Panc1 (cell line): ENCODE results near the gene MAP7. TPM values are rescaled to one million over a fixed set of nuclear protein-coding genes. Genes with fewer than 3 reads are reported as not detected.

Source experiments
- ATAC-seq: fragments of 200-7000 bp; cut with Tn5 transposase; 2 replicates; pipeline ENCODE4 v1.9.1; 2020; ENCODE audit warnings: mild to moderate bottlenecking, moderate library complexity
- BruUV-seq: library from RNA; stranded (reverse); fragments of 400-500 nt; replicated peaks from 2 replicates; lab custom pipeline; 2021; lab: Mats Ljungman, UMichigan
- CTCF ChIA-PET: fragments of 300-600 bp; sonication (Branson Sonifier 250); formaldehyde crosslinking; loops from one replicate; lab custom pipeline; 2022; ENCODE audit warnings: antibody characterized with exemption; lab: Charles Lee
- POLR2A ChIA-PET: fragments of 300-600 bp; sonication (Branson Sonifier 250); formaldehyde crosslinking; loops from one replicate; lab custom pipeline; 2022; ENCODE audit warnings: antibody characterized with exemption; lab: Charles Lee
- DNase-seq: peaks from one replicate; pipeline ENCODE4 v3.0.0-alpha.2; 2010; ENCODE audit warnings: low read depth, low spot score
- H3K27ac ChIP-seq: 2 replicates; pipeline ENCODE4 v1.5.1; 2011; ENCODE audit warnings: mild to moderate bottlenecking, low read length, inconsistent platforms
- H3K27me3 ChIP-seq: fragments of 200-500 bp; sonication (Bioruptor generic); 2 replicates; pipeline ENCODE4 v1.6.0; 2014; ENCODE audit warnings: low read length, inconsistent platforms; ENCODE audit not compliant: control insufficient read depth, insufficient read depth
- H3K36me3 ChIP-seq: fragments of 200-500 bp; sonication (Bioruptor generic); 2 replicates; pipeline ENCODE4 v1.5.1; 2014; ENCODE audit warnings: inconsistent platforms, mild to moderate bottlenecking, low read length, moderate library complexity; ENCODE audit not compliant: control insufficient read depth, insufficient read depth
- H3K4me1 ChIP-seq: 2 replicates; pipeline ENCODE4 v1.5.1; 2011; ENCODE audit warnings: inconsistent platforms, mild to moderate bottlenecking, low read length, moderate library complexity; ENCODE audit not compliant: control insufficient read depth, insufficient read depth
- H3K4me3 ChIP-seq, 2 experiments: 2 replicates each; pipeline ENCODE4 v1.5.1; 2011 to 2012; ENCODE audit warnings: low read depth in 2 of 2, low read length in 2 of 2, mild to moderate bottlenecking in 2 of 2, inconsistent platforms in 1 of 2, moderate library complexity in 1 of 2
- H3K9me3 ChIP-seq: fragments of 200-500 bp; sonication (Bioruptor generic); 2 replicates; pipeline ENCODE4 v1.5.1; 2014; ENCODE audit warnings: low read depth, mild to moderate bottlenecking, inconsistent platforms, low read length, moderate library complexity; ENCODE audit not compliant: control insufficient read depth, insufficient read depth
- POLR2AphosphoS5 ChIP-seq: IDR thresholded peaks from 2 replicates; pipeline ENCODE4 v1.6.1; 2012; ENCODE audit warnings: mild to moderate bottlenecking, low read depth, low read length, moderate library complexity
- SIN3A ChIP-seq: IDR thresholded peaks from 2 replicates; pipeline ENCODE4 v1.6.1; 2012; ENCODE audit warnings: low read depth, mild to moderate bottlenecking, low read length, moderate library complexity, borderline replicate concordance; ENCODE audit not compliant: insufficient read depth
- TCF7L2 ChIP-seq: IDR thresholded peaks from 2 replicates; pipeline ENCODE4 v1.6.1; 2011; ENCODE audit warnings: mild to moderate bottlenecking, low read depth, low read length, inconsistent platforms
- in situ Hi-C: cut with HindIII; loops from 2 replicates; pipeline ENCODE4 v1.10.0; 2016; ENCODE audit warnings: low sequenced_read_pairs, low pct_unique_long_range_greater_than_20kb
- intact Hi-C: fragments of 100-400 bp; cut with micrococcal nuclease; formaldehyde crosslinking; loops from one replicate; pipeline ENCODE4 v1.10.0; 2022; ENCODE audit not compliant: unreplicated experiment
- total RNA-seq: library from RNA; stranded (reverse); gene quantifications from one replicate; pipeline ENCODE4 v1.2.1, GENCODE V29; 2021; ENCODE audit not compliant: unreplicated experiment
- TF ChIP-seq, protein P1 (sequence below), 2 experiments: IDR thresholded peaks; 2 replicates each; pipeline ENCODE4 v1.6.1; 2011 to 2012; ENCODE audit warnings: low read depth in 2 of 2, control low read depth in 1 of 2, low read length in 1 of 2, mild to moderate bottlenecking in 1 of 2, moderate library complexity in 1 of 2; ENCODE audit not compliant: insufficient read depth in 1 of 2
- TF ChIP-seq, protein P2 (sequence below): fragments of 450-650 bp; IDR thresholded peaks from 2 replicates; pipeline ENCODE4 v1.5.1; 2017; ENCODE audit warnings: mild to moderate bottlenecking

The MAP7 gene
- total RNA-seq, 1 experiment from 2014 or later: 1.8 TPM

DNA sequence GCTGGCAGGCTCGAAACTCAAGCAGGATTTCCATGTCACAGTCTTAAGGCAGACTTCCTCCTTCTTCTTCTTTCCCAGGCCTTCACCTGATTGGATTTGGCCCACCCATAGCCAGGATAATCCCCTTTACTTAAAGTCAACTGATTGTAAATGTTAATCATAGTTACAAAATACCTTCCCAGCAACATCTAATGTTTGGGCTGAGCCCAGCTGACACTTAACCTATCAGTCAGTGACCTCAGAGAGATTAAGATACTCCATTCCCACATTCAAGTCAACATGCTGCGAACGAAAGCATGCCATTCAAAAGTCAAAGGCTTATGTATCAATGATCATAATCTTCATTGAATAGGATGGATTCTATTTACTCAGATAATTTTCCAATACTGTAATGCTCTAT lies 16.0 kb downstream of the MAP7 start:
- H3K27me3 ChIP-seq: no peaks in the 10 kb centered on the region
- H3K36me3 ChIP-seq: no peaks in the 10 kb centered on the region
- in situ Hi-C loops: no loop called here
- ChIA-PET CTCF (interaction anchor here (0.7 kb wide), 1 partner anchor 13 kb away, joined by 3 read pairs; no protein-coding TSS in a partner anchor), POLR2A (no interaction called here)
- intact Hi-C loops: no loop called here
- no peaks in the 10 kb centered on the region for H3K4me1 ChIP-seq
- BruUV-seq: no TSS peak
- no peak overlapping the region for H3K4me3 ChIP-seq
- no peak for ATAC-seq
- TF ChIP-seq SIN3A: no peak
- TF ChIP-seq, protein P1, sequence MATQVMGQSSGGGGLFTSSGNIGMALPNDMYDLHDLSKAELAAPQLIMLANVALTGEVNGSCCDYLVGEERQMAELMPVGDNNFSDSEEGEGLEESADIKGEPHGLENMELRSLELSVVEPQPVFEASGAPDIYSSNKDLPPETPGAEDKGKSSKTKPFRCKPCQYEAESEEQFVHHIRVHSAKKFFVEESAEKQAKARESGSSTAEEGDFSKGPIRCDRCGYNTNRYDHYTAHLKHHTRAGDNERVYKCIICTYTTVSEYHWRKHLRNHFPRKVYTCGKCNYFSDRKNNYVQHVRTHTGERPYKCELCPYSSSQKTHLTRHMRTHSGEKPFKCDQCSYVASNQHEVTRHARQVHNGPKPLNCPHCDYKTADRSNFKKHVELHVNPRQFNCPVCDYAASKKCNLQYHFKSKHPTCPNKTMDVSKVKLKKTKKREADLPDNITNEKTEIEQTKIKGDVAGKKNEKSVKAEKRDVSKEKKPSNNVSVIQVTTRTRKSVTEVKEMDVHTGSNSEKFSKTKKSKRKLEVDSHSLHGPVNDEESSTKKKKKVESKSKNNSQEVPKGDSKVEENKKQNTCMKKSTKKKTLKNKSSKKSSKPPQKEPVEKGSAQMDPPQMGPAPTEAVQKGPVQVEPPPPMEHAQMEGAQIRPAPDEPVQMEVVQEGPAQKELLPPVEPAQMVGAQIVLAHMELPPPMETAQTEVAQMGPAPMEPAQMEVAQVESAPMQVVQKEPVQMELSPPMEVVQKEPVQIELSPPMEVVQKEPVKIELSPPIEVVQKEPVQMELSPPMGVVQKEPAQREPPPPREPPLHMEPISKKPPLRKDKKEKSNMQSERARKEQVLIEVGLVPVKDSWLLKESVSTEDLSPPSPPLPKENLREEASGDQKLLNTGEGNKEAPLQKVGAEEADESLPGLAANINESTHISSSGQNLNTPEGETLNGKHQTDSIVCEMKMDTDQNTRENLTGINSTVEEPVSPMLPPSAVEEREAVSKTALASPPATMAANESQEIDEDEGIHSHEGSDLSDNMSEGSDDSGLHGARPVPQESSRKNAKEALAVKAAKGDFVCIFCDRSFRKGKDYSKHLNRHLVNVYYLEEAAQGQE (IDR thresholded peaks at IDR 0.05; ENCODE audit: insufficient read depth in 1 of 2, low read depth in 2 of 2, low read length in 1 of 2): no peak
- TF ChIP-seq, protein P2, sequence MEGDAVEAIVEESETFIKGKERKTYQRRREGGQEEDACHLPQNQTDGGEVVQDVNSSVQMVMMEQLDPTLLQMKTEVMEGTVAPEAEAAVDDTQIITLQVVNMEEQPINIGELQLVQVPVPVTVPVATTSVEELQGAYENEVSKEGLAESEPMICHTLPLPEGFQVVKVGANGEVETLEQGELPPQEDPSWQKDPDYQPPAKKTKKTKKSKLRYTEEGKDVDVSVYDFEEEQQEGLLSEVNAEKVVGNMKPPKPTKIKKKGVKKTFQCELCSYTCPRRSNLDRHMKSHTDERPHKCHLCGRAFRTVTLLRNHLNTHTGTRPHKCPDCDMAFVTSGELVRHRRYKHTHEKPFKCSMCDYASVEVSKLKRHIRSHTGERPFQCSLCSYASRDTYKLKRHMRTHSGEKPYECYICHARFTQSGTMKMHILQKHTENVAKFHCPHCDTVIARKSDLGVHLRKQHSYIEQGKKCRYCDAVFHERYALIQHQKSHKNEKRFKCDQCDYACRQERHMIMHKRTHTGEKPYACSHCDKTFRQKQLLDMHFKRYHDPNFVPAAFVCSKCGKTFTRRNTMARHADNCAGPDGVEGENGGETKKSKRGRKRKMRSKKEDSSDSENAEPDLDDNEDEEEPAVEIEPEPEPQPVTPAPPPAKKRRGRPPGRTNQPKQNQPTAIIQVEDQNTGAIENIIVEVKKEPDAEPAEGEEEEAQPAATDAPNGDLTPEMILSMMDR: no peak
- TF ChIP-seq POLR2AphosphoS5: no peak
- TF ChIP-seq TCF7L2: no peak
- H3K27ac ChIP-seq: no peak overlapping the region
- no peaks in the 10 kb centered on the region for H3K9me3 ChIP-seq
- DNase-seq: no peak

DNA sequence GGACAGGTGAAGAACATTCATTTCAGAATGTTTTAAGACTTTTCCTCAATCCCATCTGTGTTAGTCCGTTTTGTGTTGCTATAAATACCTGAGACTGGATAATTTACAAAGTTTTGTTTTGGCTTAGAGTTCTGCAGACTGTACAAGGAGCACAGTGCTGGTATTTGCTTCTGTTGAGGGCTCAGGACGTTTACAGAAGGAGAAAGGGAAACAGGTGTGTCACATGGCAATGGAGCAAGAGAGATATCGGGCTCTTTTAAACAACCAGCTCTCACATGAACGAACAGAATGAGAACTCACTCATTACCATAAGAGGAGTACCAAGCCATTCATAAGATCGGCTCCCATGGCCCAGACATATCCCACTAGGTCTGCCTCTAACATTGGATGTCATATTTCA lies 16.7 kb downstream of the MAP7 start:
- ChIA-PET CTCF (no interaction called here), POLR2A (no interaction called here)
- Histone ChIP-seq H3K36me3 (no peaks in the 10 kb centered on the region), H3K9me3 (no peaks in the 10 kb centered on the region), H3K27ac (no peak overlapping the region), H3K4me3 (no peak overlapping the region), H3K4me1 (no peaks in the 10 kb centered on the region), H3K27me3 (no peaks in the 10 kb centered on the region)
- ATAC-seq: no peak
- BruUV-seq: no TSS peak
- in situ Hi-C loops (no loop called here), intact Hi-C loops (no loop called here)
- TF ChIP-seq POLR2AphosphoS5: no peak
- no peak for TF ChIP-seq SIN3A
- TF ChIP-seq, protein P2: no peak
- TF ChIP-seq, protein P1 (IDR thresholded peaks at IDR 0.05; ENCODE audit: insufficient read depth in 1 of 2, low read depth in 2 of 2, low read length in 1 of 2): no peak
- TF ChIP-seq TCF7L2: no peak
- DNase-seq: no peak
